Upper lobe of left lung (tissue), 6 donors: ENCODE measurements around the gene CEACAM5. TPM values are rescaled to one million over a fixed set of nuclear protein-coding genes. Genes with fewer than 3 reads are reported as not detected.

Experiments used
- ATAC-seq, 2 donors: fragments of 200-7000 bp; cut with Tn5 transposase; one replicate each; pipeline ENCODE4 v1.9.1; 2022; ENCODE audit warnings: mild to moderate bottlenecking in 2 of 2, moderate library complexity in 2 of 2; ENCODE audit not compliant: low FRiP score in 2 of 2
- DNase-seq, 2 donors: peaks; one replicate each; pipeline ENCODE4 v3.0.0-alpha.2; 2019 to 2020
- H3K27ac ChIP-seq, 4 donors: fragments of 200-600 bp; sonication (generic); one replicate each; pipeline ENCODE4 v1.5.1; 2016 to 2019
- H3K27me3 ChIP-seq, 4 donors: fragments of 200-600 bp; sonication (generic); one replicate each; pipeline ENCODE4 v1.5.1; 2017 to 2019
- H3K36me3 ChIP-seq, 4 donors: fragments of 200-600 bp; sonication (generic); one replicate each; pipeline ENCODE4 v1.5.1; 2016 to 2019
- H3K4me1 ChIP-seq, 4 donors: fragments of 200-600 bp; sonication (generic); one replicate each; pipeline ENCODE4 v1.5.1; 2018 to 2019
- H3K4me3 ChIP-seq, 4 donors: fragments of 200-600 bp; sonication (generic); one replicate each; pipeline ENCODE4 v1.5.1; 2017 to 2019; ENCODE audit warnings: mild to moderate bottlenecking in 2 of 4, moderate library complexity in 1 of 4
- H3K9me3 ChIP-seq, 4 donors: fragments of 200-600 bp; sonication (generic); one replicate each; pipeline ENCODE4 v1.5.1; 2018 to 2019
- EP300 ChIP-seq, 4 donors: sonication (generic); formaldehyde crosslinking; IDR thresholded peaks; one replicate each; pipeline ENCODE4 v1.5.1; 2017; ENCODE audit warnings: antibody characterized with exemption in 4 of 4, control low read depth in 2 of 4
- POLR2A ChIP-seq, 4 donors: fragments of 450-650 bp; IDR thresholded peaks; one replicate each; pipeline ENCODE4 v1.5.1; 2016 to 2017; ENCODE audit warnings: antibody characterized with exemption in 4 of 4, mild to moderate bottlenecking in 2 of 4
- POLR2AphosphoS5 ChIP-seq, 2 donors: sonication (generic); formaldehyde crosslinking; IDR thresholded peaks; one replicate each; pipeline ENCODE4 v1.5.1; 2017; ENCODE audit warnings: antibody characterized with exemption in 2 of 2
- WGBS, 2 donors: methylation state at CpG; one replicate each; pipeline ENCODE4 v1.1.5; 2017 to 2018; 5-methylcytosine and 5-hydroxymethylcytosine counted together
- total RNA-seq, 6 donors: library from RNA; depleted of rRNA in 4 of 6; stranded (reverse); fragments of >200 nt in 4 of 6; gene quantifications; one replicate each; pipeline versions ENCODE4 v1.1.0 to v1.2.1, GENCODE V29; 2016 to 2021
- TF ChIP-seq, protein P1 (sequence below), 6 experiments: fragments of 450-650 bp in 4 of 6; fragments of 200-600 bp in 2 of 6; sonication (generic) in 2 of 6; IDR thresholded peaks; one replicate each; pipeline ENCODE4 v1.5.1; 2016 to 2019; ENCODE audit warnings: antibody characterized with exemption in 6 of 6
- donor health status: DM: no; HTN: no; CAD: no; lungs with moderate emphysema.
- donor health status: DM: no; HTN: yes; CAD: no; lungs with severe emphysema.

Gene CEACAM5
- total RNA-seq, 6 donors from 2014 or later, result 5.5 to 55.2 (median 23.8) TPM

DNA sequence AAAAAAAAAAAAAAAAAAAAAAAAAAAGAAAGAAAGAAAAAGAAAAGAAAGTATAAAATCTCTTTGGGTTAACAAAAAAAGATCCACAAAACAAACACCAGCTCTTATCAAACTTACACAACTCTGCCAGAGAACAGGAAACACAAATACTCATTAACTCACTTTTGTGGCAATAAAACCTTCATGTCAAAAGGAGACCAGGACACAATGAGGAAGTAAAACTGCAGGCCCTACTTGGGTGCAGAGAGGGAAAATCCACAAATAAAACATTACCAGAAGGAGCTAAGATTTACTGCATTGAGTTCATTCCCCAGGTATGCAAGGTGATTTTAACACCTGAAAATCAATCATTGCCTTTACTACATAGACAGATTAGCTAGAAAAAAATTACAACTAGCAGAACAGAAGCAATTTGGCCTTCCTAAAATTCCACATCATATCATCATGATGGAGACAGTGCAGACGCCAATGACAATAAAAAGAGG is 9.6 kb upstream of the CEACAM5 start:
- H3K27me3 ChIP-seq, result no peaks in the 10 kb centered on the region
- DNase-seq, result no peak
- H3K4me1 ChIP-seq, result peaks cover 0 to 6% (median 3%) of the 10 kb centered on the region in 4 donors
- TF ChIP-seq POLR2A (IDR thresholded peaks at IDR 0.05), result no peak
- TF ChIP-seq, protein P1, sequence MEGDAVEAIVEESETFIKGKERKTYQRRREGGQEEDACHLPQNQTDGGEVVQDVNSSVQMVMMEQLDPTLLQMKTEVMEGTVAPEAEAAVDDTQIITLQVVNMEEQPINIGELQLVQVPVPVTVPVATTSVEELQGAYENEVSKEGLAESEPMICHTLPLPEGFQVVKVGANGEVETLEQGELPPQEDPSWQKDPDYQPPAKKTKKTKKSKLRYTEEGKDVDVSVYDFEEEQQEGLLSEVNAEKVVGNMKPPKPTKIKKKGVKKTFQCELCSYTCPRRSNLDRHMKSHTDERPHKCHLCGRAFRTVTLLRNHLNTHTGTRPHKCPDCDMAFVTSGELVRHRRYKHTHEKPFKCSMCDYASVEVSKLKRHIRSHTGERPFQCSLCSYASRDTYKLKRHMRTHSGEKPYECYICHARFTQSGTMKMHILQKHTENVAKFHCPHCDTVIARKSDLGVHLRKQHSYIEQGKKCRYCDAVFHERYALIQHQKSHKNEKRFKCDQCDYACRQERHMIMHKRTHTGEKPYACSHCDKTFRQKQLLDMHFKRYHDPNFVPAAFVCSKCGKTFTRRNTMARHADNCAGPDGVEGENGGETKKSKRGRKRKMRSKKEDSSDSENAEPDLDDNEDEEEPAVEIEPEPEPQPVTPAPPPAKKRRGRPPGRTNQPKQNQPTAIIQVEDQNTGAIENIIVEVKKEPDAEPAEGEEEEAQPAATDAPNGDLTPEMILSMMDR (IDR thresholded peaks at IDR 0.05), result no peak
- TF ChIP-seq POLR2AphosphoS5 (IDR thresholded peaks at IDR 0.05), result no peak
- TF ChIP-seq EP300 (IDR thresholded peaks at IDR 0.05), result no peak
- 30 to 41% methylated on average over 1 of the region's 1 CpG for WGBS, 2 donors
- H3K27ac ChIP-seq, result peak overlapping the region in 1 of 4 donors; percentile 16
- H3K9me3 ChIP-seq, result no peaks in the 10 kb centered on the region
- H3K36me3 ChIP-seq, result no peaks in the 10 kb centered on the region
- H3K4me3 ChIP-seq, result no peak overlapping the region
- no peak for ATAC-seq

DNA sequence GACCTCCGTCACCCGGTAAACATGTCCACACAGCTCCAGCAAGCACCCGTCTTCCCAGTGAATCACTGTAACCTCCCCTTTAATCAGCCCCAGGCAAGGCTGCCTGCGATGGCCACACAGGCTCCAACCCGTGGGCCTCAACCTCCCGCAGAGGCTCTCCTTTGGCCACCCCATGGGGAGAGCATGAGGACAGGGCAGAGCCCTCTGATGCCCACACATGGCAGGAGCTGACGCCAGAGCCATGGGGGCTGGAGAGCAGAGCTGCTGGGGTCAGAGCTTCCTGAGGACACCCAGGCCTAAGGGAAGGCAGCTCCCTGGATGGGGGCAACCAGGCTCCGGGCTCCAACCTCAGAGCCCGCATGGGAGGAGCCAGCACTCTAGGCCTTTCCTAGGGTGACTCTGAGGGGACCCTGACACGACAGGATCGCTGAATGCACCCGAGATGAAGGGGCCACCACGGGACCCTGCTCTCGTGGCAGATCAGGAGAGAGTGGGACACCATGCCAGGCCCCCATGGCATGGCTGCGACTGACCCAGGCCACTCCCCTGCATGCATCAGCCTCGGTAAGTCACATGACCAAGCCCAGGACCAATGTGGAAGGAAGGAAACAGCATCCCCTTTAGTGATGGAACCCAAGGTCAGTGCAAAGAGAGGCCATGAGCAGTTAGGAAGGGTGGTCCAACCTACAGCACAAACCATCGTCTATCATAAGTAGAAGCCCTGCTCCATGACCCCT is 9.0 kb upstream of the CEACAM5 start:
- Histone ChIP-seq H3K9me3 (no peaks in the 10 kb centered on the region), H3K4me3 (no peak overlapping the region), H3K27ac (peak overlapping the region in 1 of 4 donors; percentile 16), H3K27me3 (no peaks in the 10 kb centered on the region), H3K4me1 (peaks cover 0 to 6% (median 3%) of the 10 kb centered on the region in 4 donors), H3K36me3 (no peaks in the 10 kb centered on the region)
- ATAC-seq (no peak), DNase-seq (no peak)
- TF ChIP-seq POLR2A (IDR thresholded peaks at IDR 0.05) (no peak), POLR2AphosphoS5 (IDR thresholded peaks at IDR 0.05) (no peak), EP300 (IDR thresholded peaks at IDR 0.05) (no peak)
- TF ChIP-seq, protein P1 (IDR thresholded peaks at IDR 0.05), result no peak
- WGBS, 2 donors, result 58 to 70% methylated on average over 5 to 15 of the region's 17 CpGs

DNA sequence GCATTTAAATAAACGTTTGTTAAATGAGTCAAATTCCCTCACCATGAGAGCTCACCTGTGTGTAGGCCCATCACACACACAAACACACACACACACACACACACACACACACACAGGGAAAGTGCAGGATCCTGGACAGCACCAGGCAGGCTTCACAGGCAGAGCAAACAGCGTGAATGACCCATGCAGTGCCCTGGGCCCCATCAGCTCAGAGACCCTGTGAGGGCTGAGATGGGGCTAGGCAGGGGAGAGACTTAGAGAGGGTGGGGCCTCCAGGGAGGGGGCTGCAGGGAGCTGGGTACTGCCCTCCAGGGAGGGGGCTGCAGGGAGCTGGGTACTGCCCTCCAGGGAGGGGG is 8.5 kb upstream of the CEACAM5 start:
- no peak for ATAC-seq
- Histone ChIP-seq H3K4me3 (no peak overlapping the region), H3K27me3 (no peaks in the 10 kb centered on the region), H3K4me1 (peaks cover 0 to 6% (median 3%) of the 10 kb centered on the region in 4 donors), H3K27ac (no peak overlapping the region), H3K9me3 (no peaks in the 10 kb centered on the region), H3K36me3 (no peaks in the 10 kb centered on the region)
- TF ChIP-seq EP300 (IDR thresholded peaks at IDR 0.05) (no peak), POLR2AphosphoS5 (IDR thresholded peaks at IDR 0.05) (no peak), POLR2A (IDR thresholded peaks at IDR 0.05) (no peak)
- TF ChIP-seq, protein P1 (IDR thresholded peaks at IDR 0.05), result no peak
- DNase-seq, result no peak
- WGBS, 2 donors, result 51% methylated on average over 2 of the region's 2 CpGs; no CpG with 5 or more reads in 1 of the 2 donors

DNA sequence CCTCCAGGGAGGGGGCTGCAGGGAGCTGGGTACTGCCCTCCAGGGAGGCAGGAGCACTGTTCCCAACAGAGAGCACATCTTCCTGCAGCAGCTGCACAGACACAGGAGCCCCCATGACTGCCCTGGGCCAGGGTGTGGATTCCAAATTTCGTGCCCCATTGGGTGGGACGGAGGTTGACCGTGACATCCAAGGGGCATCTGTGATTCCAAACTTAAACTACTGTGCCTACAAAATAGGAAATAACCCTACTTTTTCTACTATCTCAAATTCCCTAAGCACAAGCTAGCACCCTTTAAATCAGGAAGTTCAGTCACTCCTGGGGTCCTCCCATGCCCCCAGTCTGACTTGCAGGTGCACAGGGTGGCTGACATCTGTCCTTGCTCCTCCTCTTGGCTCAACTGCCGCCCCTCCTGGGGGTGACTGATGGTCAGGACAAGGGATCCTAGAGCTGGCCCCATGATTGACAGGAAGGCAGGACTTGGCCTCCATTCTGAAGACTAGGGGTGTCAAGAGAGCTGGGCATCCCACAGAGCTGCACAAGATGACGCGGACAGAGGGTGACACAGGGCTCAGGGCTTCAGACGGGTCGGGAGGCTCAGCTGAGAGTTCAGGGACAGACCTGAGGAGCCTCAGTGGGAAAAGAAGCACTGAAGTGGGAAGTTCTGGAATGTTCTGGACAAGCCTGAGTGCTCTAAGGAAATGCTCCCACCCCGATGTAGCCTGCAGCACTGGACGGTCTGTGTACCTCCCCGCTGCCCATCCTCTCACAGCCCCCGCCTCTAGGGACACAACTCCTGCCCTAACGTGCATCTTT is 7.8 kb upstream of the CEACAM5 start:
- H3K4me1 ChIP-seq, result peaks cover 0 to 6% (median 3%) of the 10 kb centered on the region in 4 donors
- H3K27me3 ChIP-seq, result no peaks in the 10 kb centered on the region
- no peaks in the 10 kb centered on the region for H3K9me3 ChIP-seq
- WGBS, 2 donors, result 77 to 88% methylated on average over 4 to 13 of the region's 13 CpGs
- H3K36me3 ChIP-seq, result no peaks in the 10 kb centered on the region
- no peak overlapping the region for H3K27ac ChIP-seq
- TF ChIP-seq, protein P1 (IDR thresholded peaks at IDR 0.05), result no peak
- TF ChIP-seq POLR2A (IDR thresholded peaks at IDR 0.05), result no peak
- no peak for TF ChIP-seq EP300 (IDR thresholded peaks at IDR 0.05)
- TF ChIP-seq POLR2AphosphoS5 (IDR thresholded peaks at IDR 0.05), result no peak
- no peak for ATAC-seq
- no peak for DNase-seq
- H3K4me3 ChIP-seq, result no peak overlapping the region
